DMS53 treated with DMSO at 0.1 percent for 48 hours (cell line): ENCODE measurements around the gene ATP5F1E.

ENCODE experiments used
- DNase-seq: peaks from one replicate; lab custom pipeline; 2025; ENCODE audit not compliant: unreplicated experiment; lab: John Stamatoyannopoulos, UW

ATP5F1E gene

GRCh38 chr20:59006864-59007664 is 25.1 kb downstream of the ATP5F1E start, which contains the start of gene CTSZ:
Gene CTSZ, minus strand, starts transcription at chr20:59007254. Its CDS starts 126 bp downstream, at chr20:59007128.
- no peak for DNase-seq

DNA sequence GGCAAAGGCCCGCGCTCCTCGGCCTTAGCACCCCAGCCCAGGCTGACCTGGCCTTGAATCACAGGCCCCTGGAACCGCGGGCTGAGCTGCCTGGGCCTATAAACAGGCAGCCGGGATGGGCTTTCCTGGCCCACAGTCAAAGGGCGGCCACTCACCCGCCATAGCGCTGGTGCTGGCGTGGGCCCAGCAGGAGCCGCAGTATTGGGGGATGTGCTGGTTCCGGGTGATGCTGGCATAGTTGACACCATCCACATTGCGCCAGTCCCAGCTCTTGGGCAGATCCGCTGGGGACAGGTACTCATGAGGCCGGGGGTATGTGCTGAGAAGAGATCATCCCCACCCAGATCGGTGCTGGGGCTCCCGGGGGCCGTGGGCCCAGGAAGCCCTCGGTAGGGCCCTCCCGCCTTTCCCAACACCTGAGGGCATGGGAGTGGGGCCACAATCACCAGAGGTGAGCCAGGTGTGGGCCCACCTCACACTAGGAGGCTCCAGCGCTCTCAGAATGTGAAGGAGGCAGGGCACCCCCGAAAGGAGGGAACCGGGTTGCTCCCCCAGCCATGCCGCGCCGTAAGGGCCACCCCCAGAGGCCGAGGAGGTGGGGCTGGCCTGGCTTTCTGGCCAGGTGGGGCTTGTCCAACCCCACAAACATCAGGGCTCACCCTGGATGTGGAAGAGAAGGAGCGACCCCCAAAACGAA is 25.8 kb downstream of the ATP5F1E start:
- DNase-seq = no peak

- DNase-seq = no peak
These were observed 26.5 kb downstream of the ATP5F1E start for GRCh38 chr20:59005523-59006166.

- DNase-seq = no peak
These were observed 27.2 kb downstream of the ATP5F1E start for GRCh38 chr20:59004763-59005522.

GRCh38 chr20:59004493-59004762 is 27.7 kb downstream of the ATP5F1E start:
- DNase-seq = no peak

DNA sequence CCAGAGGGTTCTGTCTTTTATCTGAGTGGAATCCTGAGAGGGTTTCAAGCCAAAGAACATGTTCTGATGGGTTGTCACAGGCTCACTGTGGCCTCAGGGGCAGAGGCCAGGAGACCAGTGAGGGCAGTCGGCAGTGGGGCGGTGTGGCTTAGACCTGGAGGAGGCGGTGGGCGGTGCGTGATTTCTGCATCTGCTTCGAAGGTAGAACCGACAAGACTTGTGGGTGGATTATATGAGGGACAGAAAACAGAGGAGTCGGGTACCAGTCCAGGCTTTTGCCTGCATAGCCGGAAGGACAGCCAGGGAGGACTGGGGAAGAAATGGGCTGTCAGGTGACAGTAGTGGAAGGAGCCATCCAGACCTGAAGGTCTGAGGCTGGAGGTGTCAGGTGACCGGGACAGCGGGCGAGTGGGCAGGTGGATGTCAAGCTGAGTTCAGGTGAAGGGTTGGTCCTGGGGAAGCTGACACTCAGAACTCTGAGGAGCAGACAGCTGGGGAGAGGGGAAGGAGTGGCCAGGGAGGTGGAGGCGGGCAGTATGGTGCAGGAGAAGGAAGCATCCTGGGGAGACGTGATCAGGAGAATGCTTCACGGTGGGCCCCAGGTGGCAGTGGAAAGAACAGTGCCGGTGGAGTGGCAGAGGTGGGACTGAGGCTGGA is 28.2 kb downstream of the ATP5F1E start:
- DNase-seq = no peak

- no peak for DNase-seq
These were observed 29.2 kb downstream of the ATP5F1E start for GRCh38 chr20:59002874-59003399.

- DNase-seq = no peak
These were observed 29.7 kb downstream of the ATP5F1E start for GRCh38 chr20:59002388-59002787.

- no peak for DNase-seq
These were observed 30.5 kb downstream of the ATP5F1E start for GRCh38 chr20:59001449-59002171.

DNA sequence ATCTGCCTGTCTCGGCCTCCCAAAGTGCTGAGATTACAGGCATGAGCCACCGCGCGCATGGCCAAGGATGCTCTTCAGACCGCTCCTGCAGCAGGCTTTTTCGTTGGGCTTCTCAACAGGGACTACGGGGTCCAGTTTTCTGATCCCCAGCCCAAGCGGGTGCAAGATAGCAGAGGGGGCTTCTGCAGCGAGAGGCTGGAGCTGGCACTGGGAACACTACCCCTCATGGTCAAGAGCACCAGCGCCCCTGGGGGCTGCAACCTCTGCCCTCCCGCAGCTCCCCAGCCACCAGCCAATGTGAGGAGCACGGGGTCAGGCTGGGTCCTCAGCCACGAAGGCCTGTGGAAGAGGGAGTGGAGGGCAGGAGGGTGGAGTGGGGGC is 31.1 kb downstream of the ATP5F1E start:
- DNase-seq = no peak

- no peak for DNase-seq
These were observed 31.8 kb downstream of the ATP5F1E start for GRCh38 chr20:59000326-59000725.

DNA sequence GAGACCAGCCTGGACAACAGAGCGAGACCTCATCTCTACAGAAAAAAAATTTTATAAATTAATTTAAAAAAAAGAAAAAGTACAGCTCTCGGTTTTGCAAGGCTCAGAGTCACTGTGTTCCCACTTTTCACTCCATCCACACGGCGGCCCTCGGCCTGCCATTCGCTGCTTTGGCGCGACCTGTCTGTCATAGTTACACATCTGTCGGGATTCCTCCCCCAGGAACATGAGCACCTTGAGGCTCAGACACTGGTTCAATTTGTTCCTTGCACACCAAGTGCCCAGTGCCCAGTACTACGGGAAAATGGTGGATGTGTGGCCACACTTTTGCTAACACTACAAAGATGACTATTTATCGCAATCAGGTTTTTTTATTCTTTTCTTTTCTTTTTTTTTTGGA is 33.5 kb downstream of the ATP5F1E start:
- DNase-seq = no peak

DNA sequence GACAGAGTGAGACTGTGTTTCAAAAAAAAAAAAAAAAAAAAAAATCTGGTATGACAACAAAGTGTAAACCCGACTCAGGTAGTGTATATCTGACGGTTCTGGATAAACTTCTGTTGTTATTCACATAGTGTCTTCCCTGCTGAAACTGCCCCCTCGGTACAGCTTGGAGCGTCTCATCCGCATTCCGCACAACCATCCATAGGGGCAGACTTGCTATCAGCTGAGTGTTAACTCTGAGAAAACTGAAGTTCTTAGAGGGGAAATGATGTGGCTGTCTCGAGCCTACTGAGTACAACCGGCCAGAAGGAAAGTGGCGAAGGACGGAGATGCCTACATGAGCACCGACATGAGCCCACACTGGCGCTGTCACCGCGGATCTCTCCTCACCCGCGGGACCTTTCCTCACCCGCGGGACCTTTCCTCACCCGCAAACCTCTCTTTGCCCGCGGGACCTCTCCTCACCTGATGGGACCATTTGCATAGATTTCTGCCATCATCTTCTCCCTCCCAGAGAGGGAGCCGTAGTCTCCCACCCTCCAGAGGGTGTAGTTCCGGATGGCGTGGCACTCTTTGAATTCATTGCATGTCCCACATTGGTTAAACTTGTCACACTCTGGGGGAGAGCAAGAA is 34.9 kb downstream of the ATP5F1E start:
- no peak for DNase-seq

GRCh38 chr20:58996226-58996611 is 35.9 kb downstream of the ATP5F1E start:
- no peak for DNase-seq

DNA sequence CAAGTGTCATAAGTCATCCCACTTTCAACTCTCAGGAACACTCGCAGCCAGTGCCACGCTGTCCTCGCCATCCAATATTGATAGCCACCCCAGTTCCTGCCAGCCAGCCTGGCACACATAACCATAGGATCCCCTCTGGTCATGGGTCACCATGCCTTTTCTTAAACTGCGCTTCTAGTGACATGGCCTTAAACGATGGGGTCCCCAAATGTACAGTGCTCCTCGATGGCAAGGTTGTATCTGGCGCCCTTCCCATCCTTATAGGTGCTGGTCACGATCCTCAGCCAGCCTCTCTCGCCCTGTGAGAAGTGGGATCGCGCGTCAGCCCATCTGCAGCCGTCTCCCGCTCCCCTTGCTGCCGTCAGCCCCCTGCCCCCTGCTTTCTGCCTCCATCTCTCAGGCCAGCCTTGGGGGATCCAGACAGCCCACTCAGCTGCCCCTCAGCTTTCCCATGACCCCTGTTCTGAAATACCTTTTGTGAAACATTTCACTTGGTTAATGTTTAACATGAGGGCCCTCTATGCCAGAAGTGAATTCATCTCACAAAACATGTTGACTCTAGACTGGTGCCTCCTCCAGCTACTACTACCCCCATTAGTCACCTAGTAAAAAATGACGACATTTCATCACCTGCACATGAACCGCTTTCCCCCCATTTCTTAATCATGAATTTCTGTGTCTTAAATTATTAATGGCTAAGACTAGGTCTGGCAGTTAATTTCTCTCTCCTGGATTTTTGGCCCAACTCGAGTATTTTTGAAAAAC is 36.5 kb downstream of the ATP5F1E start:
- peak; percentile 76 for DNase-seq

DNA sequence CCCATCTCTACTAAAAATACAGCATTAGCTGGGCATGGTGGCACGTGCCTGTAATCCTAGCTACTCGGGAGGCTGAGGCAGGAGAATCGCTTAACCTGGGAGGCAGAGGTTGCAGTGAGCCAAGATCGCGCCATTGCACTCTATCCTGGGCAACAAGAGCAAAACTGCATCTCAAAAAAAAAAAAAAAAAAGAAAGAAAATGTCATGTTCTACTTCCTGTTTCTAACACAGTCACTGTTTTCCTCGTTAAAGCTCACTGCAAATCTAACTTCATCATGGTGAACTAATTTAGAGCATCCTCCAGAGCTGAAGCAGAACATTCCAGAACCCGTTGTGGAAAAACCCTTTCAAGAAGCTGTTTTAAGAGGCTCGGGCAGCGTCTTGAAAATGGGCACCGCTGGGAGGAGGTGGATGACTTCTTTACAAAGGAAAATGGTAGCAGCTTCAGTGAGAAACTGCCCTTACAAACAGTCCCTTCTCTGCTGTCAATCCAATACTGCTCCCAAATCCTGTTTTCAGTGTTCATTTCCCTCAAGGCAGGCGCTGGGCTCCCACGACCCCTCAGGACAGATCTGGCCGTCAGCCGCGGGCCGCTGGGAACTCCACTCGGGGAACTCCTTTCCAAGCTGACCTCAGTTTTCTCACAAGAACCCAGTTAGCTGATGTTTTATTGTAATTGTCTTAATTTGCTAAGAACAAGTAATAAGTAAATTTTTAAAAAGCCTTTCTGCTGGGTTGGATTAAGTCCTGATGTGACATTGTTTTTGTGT is 37.6 kb downstream of the ATP5F1E start:
- no peak for DNase-seq

DNA sequence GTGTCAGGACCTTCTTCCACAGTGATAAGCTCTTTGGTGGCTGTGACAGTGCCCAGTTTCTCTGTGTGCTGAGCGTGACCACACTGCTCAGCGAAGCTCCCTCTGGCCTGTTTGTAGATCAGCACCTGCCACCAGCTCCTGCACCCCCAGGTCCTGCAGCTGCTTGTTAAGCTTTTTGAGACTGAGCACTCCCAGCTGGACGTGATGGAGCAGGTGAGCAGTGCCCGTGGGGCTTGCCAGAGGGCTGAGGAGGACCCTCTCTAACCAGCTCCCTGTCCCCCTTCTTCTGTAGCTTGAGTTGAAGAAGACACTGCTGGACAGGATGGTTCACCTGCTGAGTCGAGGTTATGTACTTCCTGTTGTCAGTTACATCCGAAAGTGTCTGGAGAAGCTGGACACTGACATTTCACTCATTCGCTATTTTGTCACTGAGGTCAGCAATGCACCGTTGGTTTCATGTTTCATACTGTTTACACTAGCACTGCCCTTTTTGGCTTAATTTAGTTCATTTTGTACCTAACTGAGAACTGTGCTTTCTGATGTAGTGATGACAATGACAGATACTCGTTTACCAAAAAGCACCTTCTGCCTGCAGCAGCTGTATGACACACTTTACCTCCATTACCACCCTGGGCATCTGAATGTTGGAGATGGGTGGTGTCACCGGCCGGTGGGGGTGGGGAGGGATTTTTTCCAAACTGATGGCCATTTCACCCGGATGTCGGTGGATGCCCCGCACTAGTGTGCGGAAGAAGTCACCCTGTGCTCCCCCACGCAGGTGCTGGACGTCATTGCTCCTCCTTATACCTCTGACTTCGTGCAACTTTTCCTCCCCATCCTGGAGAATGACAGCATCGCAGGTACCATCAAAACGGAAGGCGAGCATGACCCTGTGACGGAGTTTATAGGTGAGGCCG is 38.5 kb downstream of the ATP5F1E start:
- DNase-seq = peak; percentile 50
